GM12878 (cell line): ENCODE results near the gene DPPA4. TPM values are rescaled to one million over a fixed set of nuclear protein-coding genes. Genes with fewer than 3 reads are reported as not detected.

Experiments used
- ATAC-seq: fragments of 200-7000 bp; cut with Tn5 transposase; 3 replicates; pipeline ENCODE4 v1.9.1; 2020; ENCODE audit warnings: mild to moderate bottlenecking, moderate library complexity
- BruUV-seq: library from RNA; stranded (reverse); fragments of 400-500 nt; replicated peaks from 2 replicates; lab custom pipeline; 2021; lab: Mats Ljungman, UMichigan
- CTCF ChIA-PET: fragments of 300-600 bp; sonication (Branson Sonifier 250); formaldehyde crosslinking; extraction: SDS; loops from one replicate; lab custom pipeline; 2021; ENCODE audit warnings: inconsistent platforms; lab: Yijun Ruan, JAX
- POLR2A ChIA-PET: fragments of 350-600 bp; formaldehyde crosslinking; extraction: SDS; loops from one replicate; lab custom pipeline; 2021; ENCODE audit warnings: inconsistent platforms; lab: Charles Lee
- RAD21 ChIA-PET: fragments of 300-600 bp; sonication (Branson Sonifier 250); formaldehyde crosslinking; loops from one replicate; lab custom pipeline; 2023; ENCODE audit warnings: antibody characterized with exemption; ENCODE audit not compliant: unreplicated experiment; lab: Charles Lee
- SMC1A ChIA-PET: fragments of 300-600 bp; sonication (Branson Sonifier 250); formaldehyde crosslinking; loops from one replicate; lab custom pipeline; 2023; ENCODE audit not compliant: unreplicated experiment, uncharacterized antibody; lab: Charles Lee
- DNase-seq: peaks from one replicate; pipeline ENCODE4 v3.0.0-alpha.2; 2011; ENCODE audit warnings: low read depth, low spot score
- FAIRE-seq: peaks from 3 replicates; lab custom pipeline; 2011; peaks lifted over from hg19 to GRCh38; lab: Jason Lieb, UNC
- H2AFZ ChIP-seq: 2 replicates; pipeline ENCODE4 v1.6.0; 2011; ENCODE audit warnings: low read depth, low read length, control low read depth; ENCODE audit not compliant: control insufficient read depth
- H3K27ac ChIP-seq: 2 replicates; pipeline ENCODE4 v1.5.1; 2011; ENCODE audit warnings: control low read depth; ENCODE audit not compliant: control insufficient read depth, insufficient read depth
- H3K27me3 ChIP-seq, 2 experiments: replicated peaks in 1 of 2; 2 replicates each; pipeline versions ENCODE4 v1.6.0 to v1.6.1; 2011; ENCODE audit warnings: low read length in 1 of 2; ENCODE audit not compliant: control insufficient read depth in 2 of 2, insufficient read depth in 2 of 2
- H3K36me3 ChIP-seq, 2 experiments: 2 replicates each; pipeline ENCODE4 v1.5.1; 2011; ENCODE audit warnings: low read length in 1 of 2; ENCODE audit not compliant: control insufficient read depth in 2 of 2, insufficient read depth in 2 of 2
- H3K4me1 ChIP-seq: 2 replicates; pipeline ENCODE4 v1.6.1; 2011; ENCODE audit warnings: mild to moderate bottlenecking, low read length, moderate library complexity, mixed read lengths; ENCODE audit not compliant: control insufficient read depth, insufficient read depth
- H3K4me2 ChIP-seq: 2 replicates; pipeline ENCODE4 v1.6.0; 2011; ENCODE audit warnings: control low read depth; ENCODE audit not compliant: control insufficient read depth, insufficient read depth
- H3K4me3 ChIP-seq: fragments of 200-600 bp; sonication (generic); 2 replicates; pipeline ENCODE4 v1.5.1; 2016
- H3K79me2 ChIP-seq: 2 replicates; pipeline ENCODE4 v1.6.0; 2011; ENCODE audit warnings: low read length; ENCODE audit not compliant: control insufficient read depth, insufficient read depth
- H3K9ac ChIP-seq: 2 replicates; pipeline ENCODE4 v1.8.0; 2011; ENCODE audit warnings: low read length, control low read depth, mixed read lengths; ENCODE audit not compliant: control insufficient read depth, insufficient read depth
- H3K9me3 ChIP-seq: replicated peaks from 3 replicates; pipeline ENCODE4 v1.5.1; 2011; ENCODE audit warnings: mild to moderate bottlenecking, low read length; ENCODE audit not compliant: control insufficient read depth, insufficient read depth
- H4K20me1 ChIP-seq: 2 replicates; pipeline ENCODE4 v1.6.0; 2011; ENCODE audit not compliant: control insufficient read depth, insufficient read depth
- CBX3 ChIP-seq: fragments of 200-600 bp; sonication (generic); IDR thresholded peaks from 2 replicates; pipeline ENCODE4 v1.6.1; 2016; ENCODE audit warnings: low read depth, borderline replicate concordance
- DPF2 ChIP-seq: fragments of 450-650 bp; IDR thresholded peaks from 2 replicates; pipeline ENCODE4 v1.6.1; 2017; ENCODE audit warnings: mild to moderate bottlenecking
- E2F4 ChIP-seq: IDR thresholded peaks from 2 replicates; pipeline ENCODE4 v1.6.1; 2012; ENCODE audit warnings: low read depth, low read length, improper control_type of control experiment
- FOXK2 ChIP-seq: fragments of 450-650 bp; IDR thresholded peaks from 2 replicates; pipeline ENCODE4 v1.6.1; 2017; ENCODE audit warnings: mild to moderate bottlenecking, moderate library complexity
- KLF5 ChIP-seq: fragments of 450-650 bp; IDR thresholded peaks from 2 replicates; pipeline ENCODE4 v1.6.1; 2014; ENCODE audit warnings: mild to moderate bottlenecking; ENCODE audit not compliant: partially characterized antibody
- LARP7 ChIP-seq: fragments of 450-650 bp; IDR thresholded peaks from 2 replicates; pipeline ENCODE4 v1.6.1; 2017; ENCODE audit warnings: mild to moderate bottlenecking
- MTA2 ChIP-seq: fragments of 450-650 bp; IDR thresholded peaks from 2 replicates; pipeline ENCODE4 v1.6.1; 2016; ENCODE audit warnings: low read depth, mild to moderate bottlenecking, moderate library complexity
- NR2C1 ChIP-seq: fragments of 450-650 bp; IDR thresholded peaks from 2 replicates; pipeline ENCODE4 v1.6.1; 2017; ENCODE audit warnings: antibody characterized with exemption, mild to moderate bottlenecking, moderate library complexity
- POLR2AphosphoS2 ChIP-seq: IDR thresholded peaks from 2 replicates; pipeline ENCODE4 v1.6.1; 2011; ENCODE audit warnings: low read depth, mild to moderate bottlenecking, low read length, improper control_type of control experiment, moderate library complexity
- SMAD1 ChIP-seq: fragments of 450-650 bp; IDR thresholded peaks from 2 replicates; pipeline ENCODE4 v1.6.1; 2018; ENCODE audit warnings: mild to moderate bottlenecking, low read depth; ENCODE audit not compliant: partially characterized antibody
- SMAD5 ChIP-seq: IDR thresholded peaks from 2 replicates; pipeline ENCODE4 v1.6.1; 2016; ENCODE audit warnings: antibody characterized with exemption, low read depth
- WGBS: methylation state at CpG from one replicate; pipeline ENCODE4 v1.1.6; 2016; ENCODE audit warnings: low lambda C conversion rate; ENCODE audit not compliant: insufficient replicate concordance, insufficient coverage; ENCODE audit errors: missing lambda C conversion rate; 5-methylcytosine and 5-hydroxymethylcytosine counted together
- in situ Hi-C: fragments of 300-500 bp; cut with MboI; formaldehyde crosslinking; loops from 9 replicates; pipeline ENCODE4 v1.14.3; 2018; ENCODE audit warnings: mixed read lengths
- intact Hi-C: fragments of 100-400 bp; cut with micrococcal nuclease; formaldehyde crosslinking; loops from one replicate; pipeline ENCODE4 v1.14.2; 2022; ENCODE audit not compliant: unreplicated experiment
- polyA plus RNA-seq, 11 experiments: library from polyadenylated mRNA; depleted of rRNA in 4 of 11; unstranded in 6 of 11; stranded (reverse) in 5 of 11; fragments of >200 nt; fragmentation: Nextera tagmentation in 4 of 11; fragmentation: Illumina TruSeq in 1 of 11; extraction: Ambion mirVana in 4 of 11; extraction: Trizol in 1 of 11; gene quantifications; 1 replicate in 1 of 11; 2 replicates in 10 of 11; pipeline versions ENCODE4 v1.2.1 to v1.2.3, GENCODE V29; 2011 to 2016; ENCODE audit warnings: inconsistent platforms in 2 of 11, missing spikeins in 2 of 11, low read depth in 1 of 11
- total RNA-seq, 4 experiments: library from RNA; depleted of rRNA in 3 of 4; stranded (reverse); fragments of >200 nt in 3 of 4; fragmentation: Illumina TruSeq in 1 of 4; extraction: Trizol in 1 of 4; gene quantifications; 2 replicates each; pipeline versions ENCODE4 v1.2.1 to v1.2.3, GENCODE V29; 2013 to 2021
- TF ChIP-seq, protein P1 (sequence below): fragments of 450-650 bp; formaldehyde crosslinking; IDR thresholded peaks from 2 replicates; pipeline ENCODE4 v1.4.0; 2020; ENCODE audit warnings: mild to moderate bottlenecking, moderate library complexity

Gene DPPA4
- total and polyA plus RNA-seq, 10 of the 15 experiments (the other 5 are each of a cell fraction or from before 2014, with no cell fraction given): 0.01 to 0.90 (median 0.44) TPM; not detected in 5

DNA sequence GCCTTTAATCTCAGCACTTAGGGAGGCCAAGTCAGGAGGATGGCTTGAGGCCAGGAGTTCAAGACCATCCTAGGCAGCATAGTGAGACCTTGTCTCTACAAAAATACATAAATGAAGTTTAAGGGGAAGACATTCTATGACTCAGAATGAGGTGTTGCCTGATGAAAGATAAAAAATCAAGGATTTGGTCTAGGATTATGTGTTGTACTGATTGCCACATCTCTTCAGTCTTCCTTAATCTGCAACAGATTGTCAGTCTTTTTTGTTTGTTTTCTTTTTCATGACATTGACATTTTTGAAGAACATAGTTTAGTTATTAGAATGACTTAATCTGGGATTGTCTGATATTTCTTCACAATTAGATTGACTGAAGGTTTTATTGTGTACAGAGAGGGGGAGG is 26.3 kb upstream of the DPPA4 start:
- FAIRE-seq: no peak
- POLR2A ChIA-PET: no interaction called here
- SMC1A ChIA-PET: interaction anchor here (1.2 kb wide), 1 partner anchor 11 kb away, joined by 3 read pairs; no protein-coding TSS in a partner anchor

GRCh38 chr3:109362823-109363222 is 25.5 kb upstream of the DPPA4 start:
- WGBS: 31% methylated on average over 4 of the region's 4 CpGs
- no peak for TF ChIP-seq LARP7
- TF ChIP-seq SMAD1: no peak
- TF ChIP-seq, protein P1, sequence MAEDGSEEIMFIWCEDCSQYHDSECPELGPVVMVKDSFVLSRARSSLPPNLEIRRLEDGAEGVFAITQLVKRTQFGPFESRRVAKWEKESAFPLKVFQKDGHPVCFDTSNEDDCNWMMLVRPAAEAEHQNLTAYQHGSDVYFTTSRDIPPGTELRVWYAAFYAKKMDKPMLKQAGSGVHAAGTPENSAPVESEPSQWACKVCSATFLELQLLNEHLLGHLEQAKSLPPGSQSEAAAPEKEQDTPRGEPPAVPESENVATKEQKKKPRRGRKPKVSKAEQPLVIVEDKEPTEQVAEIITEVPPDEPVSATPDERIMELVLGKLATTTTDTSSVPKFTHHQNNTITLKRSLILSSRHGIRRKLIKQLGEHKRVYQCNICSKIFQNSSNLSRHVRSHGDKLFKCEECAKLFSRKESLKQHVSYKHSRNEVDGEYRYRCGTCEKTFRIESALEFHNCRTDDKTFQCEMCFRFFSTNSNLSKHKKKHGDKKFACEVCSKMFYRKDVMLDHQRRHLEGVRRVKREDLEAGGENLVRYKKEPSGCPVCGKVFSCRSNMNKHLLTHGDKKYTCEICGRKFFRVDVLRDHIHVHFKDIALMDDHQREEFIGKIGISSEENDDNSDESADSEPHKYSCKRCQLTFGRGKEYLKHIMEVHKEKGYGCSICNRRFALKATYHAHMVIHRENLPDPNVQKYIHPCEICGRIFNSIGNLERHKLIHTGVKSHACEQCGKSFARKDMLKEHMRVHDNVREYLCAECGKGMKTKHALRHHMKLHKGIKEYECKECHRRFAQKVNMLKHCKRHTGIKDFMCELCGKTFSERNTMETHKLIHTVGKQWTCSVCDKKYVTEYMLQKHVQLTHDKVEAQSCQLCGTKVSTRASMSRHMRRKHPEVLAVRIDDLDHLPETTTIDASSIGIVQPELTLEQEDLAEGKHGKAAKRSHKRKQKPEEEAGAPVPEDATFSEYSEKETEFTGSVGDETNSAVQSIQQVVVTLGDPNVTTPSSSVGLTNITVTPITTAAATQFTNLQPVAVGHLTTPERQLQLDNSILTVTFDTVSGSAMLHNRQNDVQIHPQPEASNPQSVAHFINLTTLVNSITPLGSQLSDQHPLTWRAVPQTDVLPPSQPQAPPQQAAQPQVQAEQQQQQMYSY: no peak
- TF ChIP-seq DPF2: no peak

More for the DNA sequence above, 26.3 kb upstream of the DPPA4 start:
- Histone ChIP-seq H4K20me1 (no peaks in the 10 kb centered on the region), H3K79me2 (no peaks in the 10 kb centered on the region), H3K27ac (no peak overlapping the region), H3K9ac (no peak overlapping the region), H3K36me3 (no peaks in the 10 kb centered on the region), H3K27me3 (no peaks in the 10 kb centered on the region), H2AFZ (no peak overlapping the region), H3K4me1 (no peaks in the 10 kb centered on the region), H3K4me3 (no peak overlapping the region), H3K9me3 (no peaks in the 10 kb centered on the region), H3K4me2 (no peak overlapping the region)
- RAD21 ChIA-PET: no interaction called here
- no peak for TF ChIP-seq SMAD5
- no peak for TF ChIP-seq E2F4
- no peak for TF ChIP-seq CBX3
- TF ChIP-seq FOXK2: no peak
- TF ChIP-seq NR2C1: no peak
- no peak for TF ChIP-seq POLR2AphosphoS2
- TF ChIP-seq MTA2: no peak
- no peak for TF ChIP-seq KLF5
- BruUV-seq: no TSS peak
- CTCF ChIA-PET: no interaction called here
- no peak for DNase-seq
- in situ Hi-C loops: no loop called here
- intact Hi-C loops: no loop called here
- no peak for ATAC-seq

More at GRCh38 chr3:109362823-109363222, 25.5 kb upstream of the DPPA4 start:
- no peaks in the 10 kb centered on the region for H4K20me1 ChIP-seq
- BruUV-seq: no TSS peak
- no peaks in the 10 kb centered on the region for H3K79me2 ChIP-seq
- no peaks in the 10 kb centered on the region for H3K36me3 ChIP-seq
- ATAC-seq (no peak), DNase-seq (no peak), FAIRE-seq (no peak)
- no peaks in the 10 kb centered on the region for H3K27me3 ChIP-seq
- no peak overlapping the region for H3K27ac ChIP-seq
- H3K4me2 ChIP-seq: no peak overlapping the region
- in situ Hi-C loops: no loop called here
- H3K4me1 ChIP-seq: no peaks in the 10 kb centered on the region
- no peak overlapping the region for H3K9ac ChIP-seq
- no peak overlapping the region for H3K4me3 ChIP-seq
- ChIA-PET RAD21 (no interaction called here), SMC1A (no interaction called here), POLR2A (no interaction called here), CTCF (no interaction called here)
- intact Hi-C loops: no loop called here
- H3K9me3 ChIP-seq: no peaks in the 10 kb centered on the region
- H2AFZ ChIP-seq: no peak overlapping the region
